HL-60 (cell line): ENCODE results near the gene MYCBP.

ENCODE experiments used
- REST ChIP-seq: IDR thresholded peaks from 2 replicates; pipeline ENCODE4 v1.6.1; 2012; ENCODE audit warnings: low read depth; ENCODE audit not compliant: insufficient replicate concordance
- SPI1 ChIP-seq: IDR thresholded peaks from 2 replicates; pipeline ENCODE4 v1.6.1; 2012; ENCODE audit warnings: low read depth, mild to moderate bottlenecking, borderline replicate concordance
- TF ChIP-seq, protein P1 (sequence below): IDR thresholded peaks from one replicate; pipeline ENCODE4 v1.5.1; 2011; ENCODE audit warnings: low read length, control low read depth, inconsistent platforms; ENCODE audit not compliant: insufficient read depth

- TF ChIP-seq SPI1 (no peak), REST (no peak)
- TF ChIP-seq, protein P1, sequence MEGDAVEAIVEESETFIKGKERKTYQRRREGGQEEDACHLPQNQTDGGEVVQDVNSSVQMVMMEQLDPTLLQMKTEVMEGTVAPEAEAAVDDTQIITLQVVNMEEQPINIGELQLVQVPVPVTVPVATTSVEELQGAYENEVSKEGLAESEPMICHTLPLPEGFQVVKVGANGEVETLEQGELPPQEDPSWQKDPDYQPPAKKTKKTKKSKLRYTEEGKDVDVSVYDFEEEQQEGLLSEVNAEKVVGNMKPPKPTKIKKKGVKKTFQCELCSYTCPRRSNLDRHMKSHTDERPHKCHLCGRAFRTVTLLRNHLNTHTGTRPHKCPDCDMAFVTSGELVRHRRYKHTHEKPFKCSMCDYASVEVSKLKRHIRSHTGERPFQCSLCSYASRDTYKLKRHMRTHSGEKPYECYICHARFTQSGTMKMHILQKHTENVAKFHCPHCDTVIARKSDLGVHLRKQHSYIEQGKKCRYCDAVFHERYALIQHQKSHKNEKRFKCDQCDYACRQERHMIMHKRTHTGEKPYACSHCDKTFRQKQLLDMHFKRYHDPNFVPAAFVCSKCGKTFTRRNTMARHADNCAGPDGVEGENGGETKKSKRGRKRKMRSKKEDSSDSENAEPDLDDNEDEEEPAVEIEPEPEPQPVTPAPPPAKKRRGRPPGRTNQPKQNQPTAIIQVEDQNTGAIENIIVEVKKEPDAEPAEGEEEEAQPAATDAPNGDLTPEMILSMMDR: no peak
Measured at GRCh38 chr1:38814444-38814983, 58.6 kb downstream of the MYCBP start.
